Activated CD4-positive, alpha-beta T cell treated with anti-CD3 and anti-CD28 coated beads for 4 hours (primary cell): ENCODE results near the gene FBXL13.
"Not testable (repeated sequence)": the region's sequence is repeated elsewhere in the genome, so short reads cannot be mapped to it uniquely, and the experiment has no call there.

Experiments used
- DNase-seq, 2 donors: peaks; one replicate each; pipeline ENCODE4 v3.0.0-alpha.2; 2020

FBXL13 gene

DNA sequence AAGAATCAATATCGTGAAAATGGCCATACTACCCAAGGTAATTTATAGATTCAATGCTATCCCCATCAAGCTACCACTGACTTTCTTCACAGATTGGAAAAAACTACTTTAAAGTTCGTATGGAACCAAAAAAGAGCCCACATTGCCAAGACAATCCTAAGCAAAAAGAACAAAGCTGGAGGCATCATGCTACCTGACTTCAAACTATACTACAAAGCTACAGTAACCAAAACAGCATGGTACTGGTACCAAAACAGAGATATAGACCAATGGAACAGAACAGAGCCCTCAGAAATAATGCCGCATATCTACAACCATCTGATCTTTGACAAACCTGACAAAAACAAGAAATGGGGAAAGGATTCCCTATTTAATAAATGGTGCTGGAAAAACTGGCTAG lies 53.7 kb downstream of the FBXL13 start:
- not testable (repeated sequence) for DNase-seq

- DNase-seq, result not testable (repeated sequence)
Measured at GRCh38 chr7:103018295-103018694, 56.3 kb downstream of the FBXL13 start.

DNA sequence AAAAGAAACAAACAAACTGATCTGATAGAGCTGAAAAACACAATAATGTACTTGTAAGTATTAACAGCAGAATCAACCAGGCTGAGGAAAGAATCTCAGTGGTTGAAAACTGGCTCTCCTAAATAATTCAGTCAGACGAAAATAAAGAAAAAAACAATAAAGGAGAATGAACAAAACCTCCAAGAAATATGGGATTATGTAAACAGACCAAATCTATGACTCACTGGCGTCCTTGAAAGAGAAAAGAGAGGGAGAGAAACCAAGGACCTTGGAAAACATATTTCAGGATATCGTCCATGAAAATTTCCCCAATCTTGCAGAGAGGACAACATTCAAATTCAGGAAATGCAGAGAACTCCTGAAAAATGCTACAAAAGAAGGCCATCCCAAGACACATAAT lies 62.9 kb downstream of the FBXL13 start:
- no peak for DNase-seq

DNA sequence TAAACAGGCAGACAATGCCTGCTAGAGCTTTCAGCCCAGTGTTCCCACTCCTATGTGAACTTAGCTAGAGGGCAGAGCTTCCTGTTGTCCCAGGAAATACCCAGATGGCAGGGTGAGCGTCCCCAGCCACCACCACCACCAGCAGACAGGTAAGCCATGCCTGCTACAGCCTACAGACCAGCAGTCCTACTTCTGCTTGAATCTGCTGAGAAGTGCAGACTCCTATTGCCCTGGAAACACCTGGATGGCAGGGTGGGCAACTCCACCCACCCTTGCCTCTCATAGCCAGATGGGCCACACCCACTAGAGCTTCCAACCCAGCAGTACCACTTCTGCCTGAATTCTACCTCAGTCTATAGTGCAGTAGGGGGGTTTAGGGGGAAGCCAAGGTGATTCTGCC lies 64.4 kb downstream of the FBXL13 start:
- DNase-seq, result no peak

GRCh38 chr7:103009466-103010185 lies 65.0 kb downstream of the FBXL13 start:
- no peak for DNase-seq

DNA sequence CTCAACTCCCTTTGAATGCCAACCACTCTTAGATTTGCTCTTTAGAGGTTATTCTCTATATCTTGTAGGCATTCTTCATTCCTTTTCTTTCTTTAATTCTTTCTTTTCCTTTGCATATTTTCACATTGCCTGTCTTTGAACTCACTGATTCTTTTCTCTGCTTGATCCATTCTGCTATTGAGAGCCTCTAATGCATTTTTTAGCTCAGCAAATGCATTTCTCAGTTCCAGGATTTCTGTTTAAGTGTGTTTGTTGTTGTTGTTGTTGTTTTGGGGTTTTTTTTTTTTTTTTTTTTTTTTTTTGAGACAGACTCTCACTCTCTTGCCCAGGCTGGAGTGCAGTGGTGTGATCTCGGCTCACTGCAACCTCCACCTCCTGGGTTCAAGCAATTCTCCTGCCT lies 71.6 kb downstream of the FBXL13 start:
- DNase-seq, result no peak

- DNase-seq, result no peak
Measured at GRCh38 chr7:103001210-103001609, 73.4 kb downstream of the FBXL13 start.

DNA sequence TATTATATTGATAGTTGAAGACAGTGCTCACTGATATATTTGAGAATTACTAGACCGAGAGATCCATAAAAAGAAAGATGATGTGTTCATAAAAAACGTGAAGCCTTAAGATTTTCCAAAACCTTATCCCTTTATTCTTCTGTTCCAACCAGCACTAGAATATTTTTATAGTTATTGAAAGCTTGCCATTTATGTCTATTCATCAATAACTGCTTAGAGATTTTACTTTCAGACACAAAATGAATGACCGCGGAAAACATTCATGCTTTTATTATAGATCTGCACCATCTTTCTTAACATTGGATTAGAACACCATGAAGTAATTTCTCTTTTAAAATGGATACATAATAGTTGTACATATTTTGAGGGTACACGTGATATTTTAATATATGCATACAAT lies 77.6 kb downstream of the FBXL13 start:
- DNase-seq, result no peak

DNA sequence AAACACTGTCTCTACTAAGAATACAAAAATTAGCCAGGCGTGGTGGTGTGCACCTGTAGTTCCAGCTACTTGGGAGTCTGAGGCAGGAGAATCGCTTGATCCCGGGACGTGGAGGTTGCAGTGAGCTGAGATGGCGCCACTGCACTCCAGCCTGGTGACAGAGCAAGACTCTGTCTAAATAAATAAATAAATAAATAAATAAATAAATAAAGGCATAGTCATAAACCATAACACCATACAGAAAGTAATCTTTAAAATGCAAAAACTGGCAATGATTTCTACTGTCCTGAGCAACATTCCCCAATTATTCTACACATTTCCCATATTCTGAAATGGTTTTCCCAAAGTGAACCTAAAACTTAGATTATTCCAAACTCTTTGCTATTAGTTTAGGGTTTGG lies 79.0 kb downstream of the FBXL13 start:
- DNase-seq, result not testable (repeated sequence)

- no peak for DNase-seq
Measured at GRCh38 chr7:102994567-102994966, 80.0 kb downstream of the FBXL13 start.

- no peak for DNase-seq
Measured at GRCh38 chr7:102993718-102994029, 80.9 kb downstream of the FBXL13 start.

- no peak for DNase-seq
Measured at GRCh38 chr7:102992938-102993717, 81.5 kb downstream of the FBXL13 start.

- no peak for DNase-seq
Measured at GRCh38 chr7:102992509-102992937, 82.1 kb downstream of the FBXL13 start.

DNA sequence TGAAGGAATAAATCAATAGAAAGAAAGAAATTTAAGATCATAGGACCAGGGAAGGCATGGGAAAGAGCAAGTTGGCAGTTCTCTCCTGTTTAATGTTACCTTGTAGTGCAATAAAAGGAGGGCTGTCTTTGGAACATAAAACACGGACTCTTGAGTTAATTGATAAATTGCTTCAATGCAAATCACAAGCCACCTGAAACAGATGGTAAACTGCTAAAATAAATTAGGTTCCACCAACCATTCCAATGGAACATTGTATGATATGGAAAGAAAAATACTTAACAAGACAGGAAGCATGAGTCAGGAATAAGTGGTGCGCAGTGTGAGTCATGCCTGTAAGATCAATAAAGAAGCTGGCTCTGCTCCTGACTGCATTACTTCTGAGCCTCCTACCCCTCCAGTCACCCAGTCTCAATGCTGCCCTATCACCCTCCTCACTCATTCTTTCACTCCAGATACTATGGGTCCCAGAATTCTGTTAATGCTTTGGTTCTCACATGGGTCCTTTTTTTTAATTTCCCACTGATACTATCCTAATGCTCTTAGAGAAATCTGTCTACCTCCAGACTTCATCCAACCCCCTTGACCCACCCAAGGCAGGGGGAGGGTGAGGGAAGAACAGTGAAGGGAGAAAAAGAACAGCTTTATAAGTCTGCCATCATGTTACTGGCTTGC lies 82.9 kb downstream of the FBXL13 start:
- DNase-seq, result no peak

- DNase-seq, result no peak
Measured at GRCh38 chr7:102991077-102991539, 83.5 kb downstream of the FBXL13 start.

DNA sequence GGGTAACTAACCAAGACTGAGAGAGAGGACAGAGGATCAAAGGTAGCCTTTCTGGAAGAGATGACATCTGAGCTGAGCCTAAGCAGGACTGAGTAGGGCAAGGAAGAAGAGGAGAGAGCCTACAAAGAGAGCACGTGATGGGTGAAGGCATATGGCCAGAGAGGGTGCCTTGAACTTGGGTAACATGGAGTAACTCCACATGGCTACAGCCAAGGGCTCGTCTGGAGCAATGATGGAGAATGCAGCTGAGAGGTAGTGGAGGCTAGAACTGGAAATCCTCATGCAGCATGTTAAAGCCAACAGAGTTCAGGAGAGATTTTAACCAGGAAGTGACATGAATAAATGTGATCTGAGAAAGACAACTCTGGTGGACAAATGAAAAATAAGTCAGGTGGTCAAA lies 84.0 kb downstream of the FBXL13 start:
- DNase-seq, result no peak

- no peak for DNase-seq
Measured at GRCh38 chr7:102988631-102989560, 85.7 kb downstream of the FBXL13 start.

DNA sequence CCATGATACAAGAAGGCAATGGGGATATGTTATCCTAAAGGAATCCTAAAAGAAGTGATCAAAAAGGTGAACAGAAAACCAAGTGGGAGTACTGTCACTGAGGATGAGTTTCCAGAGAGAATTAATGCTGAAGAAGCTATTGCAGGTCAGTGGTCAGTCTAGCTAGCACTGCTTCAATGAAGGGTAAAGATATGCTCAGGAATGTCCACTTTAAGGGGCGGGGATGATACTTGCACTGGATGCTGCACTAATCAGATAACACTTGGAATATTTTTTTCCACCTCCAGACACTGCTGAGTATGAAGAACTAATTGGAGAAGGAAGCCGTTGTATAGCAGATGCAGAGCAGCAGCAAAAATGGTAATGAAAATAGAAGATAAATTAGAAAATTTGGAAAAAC lies 86.5 kb downstream of the FBXL13 start:
- no peak for DNase-seq

GRCh38 chr7:102985176-102985783 lies 89.3 kb downstream of the FBXL13 start:
- no peak for DNase-seq

DNA sequence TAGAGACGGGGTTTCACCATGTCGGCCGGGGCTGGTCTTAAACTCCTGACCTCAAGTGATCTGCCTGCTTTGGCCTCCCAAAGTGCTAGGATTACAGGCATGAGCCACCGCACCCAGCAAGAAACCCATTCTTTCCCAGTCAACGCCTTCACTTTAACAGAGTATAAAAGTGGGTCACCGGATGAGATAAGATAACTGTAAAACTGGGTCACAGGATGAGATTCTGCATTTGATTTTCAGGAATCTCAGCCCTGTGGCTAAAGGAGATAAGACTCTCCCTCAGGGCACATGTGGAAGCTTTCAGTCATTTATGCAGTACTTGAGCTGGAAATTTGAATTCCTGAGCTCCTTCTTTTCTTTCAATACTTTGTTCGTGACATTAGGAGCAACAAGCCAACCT lies 91.0 kb downstream of the FBXL13 start:
- no peak for DNase-seq

- DNase-seq, result no peak
Measured at GRCh38 chr7:102982235-102982634, 92.4 kb downstream of the FBXL13 start.

GRCh38 chr7:102981451-102981850 lies 93.1 kb downstream of the FBXL13 start:
- DNase-seq, result no peak
